ENCODE measurements around the gene CDC14A. TPM values are rescaled to one million over a fixed set of nuclear protein-coding genes. Genes with fewer than 3 reads are reported as not detected.
"Not testable (repeated sequence)": the region's sequence is repeated elsewhere in the genome, so short reads cannot be mapped to it uniquely, and the experiment has no call there.

Gene CDC14A
- total RNA-seq, 2 donors from 2014 or later, result 10.6 to 11.3 TPM

GRCh38 chr1:100366209-100366525, 13.9 kb downstream of the CDC14A start:
- no peak for DNase-seq (ENCODE audit: low spot score)

DNA sequence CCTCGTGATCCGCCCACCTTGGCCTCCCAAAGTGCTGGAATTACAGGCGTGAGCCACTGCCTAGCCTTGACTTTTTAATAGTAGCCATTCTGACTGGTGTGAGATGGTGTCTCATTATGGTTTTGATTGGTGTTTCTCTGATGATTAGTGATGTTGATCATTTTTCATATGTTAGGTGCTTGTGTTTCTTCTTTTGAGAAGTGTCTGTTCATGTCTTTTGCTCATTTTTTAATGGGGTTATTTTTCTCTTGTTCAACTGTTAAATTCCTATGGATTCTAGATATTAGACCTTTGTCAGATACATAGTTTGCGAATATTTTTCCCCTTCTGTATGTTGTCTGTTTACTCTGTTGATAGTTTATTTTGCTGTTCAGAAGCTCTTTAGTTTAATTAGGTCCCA, 17.0 kb downstream of the CDC14A start:
- H3K27me3 ChIP-seq (replicated peaks; ENCODE audit: insufficient read depth); H3K27ac ChIP-seq; DNase-seq (ENCODE audit: low spot score); ATAC-seq (ENCODE audit: insufficient number of reproducible peaks, low FRiP score, low read depth); H3K4me3 ChIP-seq; H3K9me3 ChIP-seq; H3K4me1 ChIP-seq (ENCODE audit: control insufficient read depth in 1 of 2, low read depth in 2 of 2); H3K36me3 ChIP-seq: not testable (repeated sequence)

More at GRCh38 chr1:100366209-100366525, 13.9 kb downstream of the CDC14A start:
- Histone ChIP-seq H3K4me1 (ENCODE audit: control insufficient read depth in 1 of 2, low read depth in 2 of 2) (peaks cover 0 to 2% of the 10 kb centered on the region in 2 donors), H3K27me3 (replicated peaks; ENCODE audit: insufficient read depth) (no peaks in the 10 kb centered on the region), H3K36me3 (no peaks in the 10 kb centered on the region), H3K27ac (no peak overlapping the region), H3K9me3 (no peaks in the 10 kb centered on the region), H3K4me3 (no peak overlapping the region)
- ATAC-seq (ENCODE audit: insufficient number of reproducible peaks, low FRiP score, low read depth), result no peak
- no peak for TF ChIP-seq CTCF (IDR thresholded peaks at IDR 0.05)

GRCh38 chr1:100373953-100374352, 21.6 kb downstream of the CDC14A start:
- H3K36me3 ChIP-seq; H3K27ac ChIP-seq; H3K9me3 ChIP-seq; H3K4me3 ChIP-seq; ATAC-seq (ENCODE audit: insufficient number of reproducible peaks, low FRiP score, low read depth); H3K27me3 ChIP-seq (replicated peaks; ENCODE audit: insufficient read depth); DNase-seq (ENCODE audit: low spot score); H3K4me1 ChIP-seq (ENCODE audit: control insufficient read depth in 1 of 2, low read depth in 2 of 2): not testable (repeated sequence)

- not testable (repeated sequence) for H3K27ac ChIP-seq; H3K4me3 ChIP-seq; H3K27me3 ChIP-seq (replicated peaks; ENCODE audit: insufficient read depth); H3K36me3 ChIP-seq; ATAC-seq (ENCODE audit: insufficient number of reproducible peaks, low FRiP score, low read depth); H3K9me3 ChIP-seq; H3K4me1 ChIP-seq (ENCODE audit: control insufficient read depth in 1 of 2, low read depth in 2 of 2); DNase-seq (ENCODE audit: low spot score)
These were observed 24.6 kb downstream of the CDC14A start for GRCh38 chr1:100376890-100377289.

DNA sequence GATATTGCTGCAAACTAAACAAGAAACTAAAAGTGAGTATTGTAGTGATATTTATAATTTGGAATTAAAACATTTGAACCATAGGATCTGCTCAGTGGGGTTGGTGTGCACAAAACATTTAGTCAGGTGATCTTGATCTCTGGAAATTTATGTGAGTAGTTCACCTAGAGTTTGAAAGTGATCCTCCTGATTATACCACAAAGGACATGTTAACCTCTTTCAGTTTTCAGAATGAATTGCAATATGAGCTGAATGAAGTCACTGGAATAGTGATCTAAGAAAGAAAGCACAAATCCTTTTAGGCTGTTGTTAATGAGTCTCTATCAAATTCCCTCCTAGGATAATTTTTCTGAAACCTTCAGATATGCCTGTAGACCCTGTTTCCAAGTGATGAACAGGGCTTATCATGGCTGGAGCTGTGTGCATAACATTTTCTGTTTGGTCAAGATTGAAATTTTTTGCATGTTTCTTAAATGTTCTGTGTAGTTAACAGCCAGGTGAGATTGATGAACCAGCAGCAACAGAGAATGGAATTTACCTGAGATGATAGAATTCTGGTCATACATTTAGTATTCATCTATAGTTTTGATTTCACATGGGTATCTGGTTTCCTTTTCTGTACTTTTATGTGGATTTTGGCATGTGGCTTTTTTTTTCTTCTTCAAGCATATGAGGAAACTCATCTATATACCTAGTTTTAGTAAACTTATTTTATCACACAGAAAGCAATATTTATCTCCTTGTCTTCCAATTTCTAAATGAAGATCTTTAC, 25.5 kb downstream of the CDC14A start:
- ATAC-seq (ENCODE audit: insufficient number of reproducible peaks, low FRiP score, low read depth) (no peak), DNase-seq (ENCODE audit: low spot score) (no peak)
- no peaks in the 10 kb centered on the region for H3K9me3 ChIP-seq
- no peak overlapping the region for H3K4me3 ChIP-seq
- H3K4me1 ChIP-seq (ENCODE audit: control insufficient read depth in 1 of 2, low read depth in 2 of 2), result no peaks in the 10 kb centered on the region
- no peak for TF ChIP-seq CTCF (IDR thresholded peaks at IDR 0.05)
- H3K27me3 ChIP-seq (replicated peaks; ENCODE audit: insufficient read depth), result no peaks in the 10 kb centered on the region
- H3K27ac ChIP-seq, result no peak overlapping the region
- no peaks in the 10 kb centered on the region for H3K36me3 ChIP-seq

GRCh38 chr1:100378956-100379355, 26.6 kb downstream of the CDC14A start:
- ATAC-seq (ENCODE audit: insufficient number of reproducible peaks, low FRiP score, low read depth), result no peak
- no peak overlapping the region for H3K27ac ChIP-seq
- no peak for DNase-seq (ENCODE audit: low spot score)
- no peak for TF ChIP-seq CTCF (IDR thresholded peaks at IDR 0.05)
- no peaks in the 10 kb centered on the region for H3K9me3 ChIP-seq
- H3K4me3 ChIP-seq, result no peak overlapping the region
- H3K4me1 ChIP-seq (ENCODE audit: control insufficient read depth in 1 of 2, low read depth in 2 of 2), result no peaks in the 10 kb centered on the region
- no peaks in the 10 kb centered on the region for H3K27me3 ChIP-seq (replicated peaks; ENCODE audit: insufficient read depth)
- no peaks in the 10 kb centered on the region for H3K36me3 ChIP-seq

GRCh38 chr1:100380635-100381034, 28.3 kb downstream of the CDC14A start:
- no peaks in the 10 kb centered on the region for H3K4me1 ChIP-seq (ENCODE audit: control insufficient read depth in 1 of 2, low read depth in 2 of 2)
- DNase-seq (ENCODE audit: low spot score) (no peak), ATAC-seq (ENCODE audit: insufficient number of reproducible peaks, low FRiP score, low read depth) (no peak)
- H3K27ac ChIP-seq, result no peak overlapping the region
- no peak overlapping the region for H3K4me3 ChIP-seq
- no peaks in the 10 kb centered on the region for H3K9me3 ChIP-seq
- H3K36me3 ChIP-seq, result no peaks in the 10 kb centered on the region
- H3K27me3 ChIP-seq (replicated peaks; ENCODE audit: insufficient read depth), result no peaks in the 10 kb centered on the region
- TF ChIP-seq CTCF (IDR thresholded peaks at IDR 0.05), result no peak
